ENCODE results near the gene TTLL3. TPM values are rescaled to one million over a fixed set of nuclear protein-coding genes. Genes with fewer than 3 reads are reported as not detected.

Gene TTLL3
- polyA plus RNA-seq, 1 donor from 2014 or later: 47.6 TPM

DNA sequence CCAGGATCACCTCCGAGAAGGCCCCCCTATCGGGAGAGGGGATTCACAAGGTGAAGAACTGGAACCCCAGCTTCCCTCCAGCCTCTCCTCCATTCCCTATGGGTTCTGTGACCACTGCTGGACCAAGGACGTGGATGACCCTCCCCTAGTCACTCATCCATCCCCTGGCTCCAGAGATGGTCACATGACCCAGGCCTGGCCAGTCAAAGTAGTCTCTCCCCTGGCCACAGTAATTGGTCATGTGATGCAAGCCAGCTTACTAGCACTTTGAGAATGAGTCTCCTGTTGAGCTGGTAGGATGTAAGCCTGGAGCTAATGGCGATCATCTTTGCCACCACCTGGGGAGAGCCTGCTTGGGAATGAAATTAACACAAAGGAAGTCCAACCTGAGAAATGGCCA is 44.2 kb upstream of the TTLL3 start:
- Histone ChIP-seq H3K27ac (ENCODE audit: low read length) (no peak overlapping the region), H3F3A (ENCODE audit: insufficient read depth, low read length, poor library complexity, severe bottlenecking) (no peaks in the 10 kb centered on the region), H4K20me1 (ENCODE audit: insufficient read depth) (no peaks in the 10 kb centered on the region), H3K79me2 (replicated peaks; ENCODE audit: insufficient read depth, low read length) (no peaks in the 10 kb centered on the region), H3K9me2 (ENCODE audit: insufficient read depth, low read length) (no peaks in the 10 kb centered on the region), H3K36me3 (ENCODE audit: insufficient read depth, low read length) (no peaks in the 10 kb centered on the region), H2AFZ (ENCODE audit: low read depth, low read length) (no peak overlapping the region), H3K9ac (ENCODE audit: low read length) (no peak overlapping the region), H3K4me3 (ENCODE audit: low read length) (no peak overlapping the region), H3K9me3 (ENCODE audit: low read length) (no peaks in the 10 kb centered on the region), H3K27me3 (ENCODE audit: insufficient read depth, low read depth, low read length) (no peaks in the 10 kb centered on the region), H3K4me2 (ENCODE audit: low read length) (no peak overlapping the region)
- TF ChIP-seq POLR2AphosphoS5 (IDR thresholded peaks at IDR 0.05) (peak; percentile 8), MXI1 (conservative IDR thresholded peaks at IDR 0.05; ENCODE audit: poor library complexity, severe bottlenecking) (no peak), EZH2 (IDR thresholded peaks at IDR 0.05; ENCODE audit: borderline replicate concordance, insufficient read depth, low read length, poor library complexity, severe bottlenecking) (no peak), SMC3 (conservative IDR thresholded peaks at IDR 0.05; ENCODE audit: poor library complexity) (no peak), RAD21 (conservative IDR thresholded peaks at IDR 0.05) (no peak), EP300 (conservative IDR thresholded peaks at IDR 0.05; ENCODE audit: poor library complexity, severe bottlenecking) (no peak)
- TF ChIP-seq, protein P1, sequence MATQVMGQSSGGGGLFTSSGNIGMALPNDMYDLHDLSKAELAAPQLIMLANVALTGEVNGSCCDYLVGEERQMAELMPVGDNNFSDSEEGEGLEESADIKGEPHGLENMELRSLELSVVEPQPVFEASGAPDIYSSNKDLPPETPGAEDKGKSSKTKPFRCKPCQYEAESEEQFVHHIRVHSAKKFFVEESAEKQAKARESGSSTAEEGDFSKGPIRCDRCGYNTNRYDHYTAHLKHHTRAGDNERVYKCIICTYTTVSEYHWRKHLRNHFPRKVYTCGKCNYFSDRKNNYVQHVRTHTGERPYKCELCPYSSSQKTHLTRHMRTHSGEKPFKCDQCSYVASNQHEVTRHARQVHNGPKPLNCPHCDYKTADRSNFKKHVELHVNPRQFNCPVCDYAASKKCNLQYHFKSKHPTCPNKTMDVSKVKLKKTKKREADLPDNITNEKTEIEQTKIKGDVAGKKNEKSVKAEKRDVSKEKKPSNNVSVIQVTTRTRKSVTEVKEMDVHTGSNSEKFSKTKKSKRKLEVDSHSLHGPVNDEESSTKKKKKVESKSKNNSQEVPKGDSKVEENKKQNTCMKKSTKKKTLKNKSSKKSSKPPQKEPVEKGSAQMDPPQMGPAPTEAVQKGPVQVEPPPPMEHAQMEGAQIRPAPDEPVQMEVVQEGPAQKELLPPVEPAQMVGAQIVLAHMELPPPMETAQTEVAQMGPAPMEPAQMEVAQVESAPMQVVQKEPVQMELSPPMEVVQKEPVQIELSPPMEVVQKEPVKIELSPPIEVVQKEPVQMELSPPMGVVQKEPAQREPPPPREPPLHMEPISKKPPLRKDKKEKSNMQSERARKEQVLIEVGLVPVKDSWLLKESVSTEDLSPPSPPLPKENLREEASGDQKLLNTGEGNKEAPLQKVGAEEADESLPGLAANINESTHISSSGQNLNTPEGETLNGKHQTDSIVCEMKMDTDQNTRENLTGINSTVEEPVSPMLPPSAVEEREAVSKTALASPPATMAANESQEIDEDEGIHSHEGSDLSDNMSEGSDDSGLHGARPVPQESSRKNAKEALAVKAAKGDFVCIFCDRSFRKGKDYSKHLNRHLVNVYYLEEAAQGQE (IDR thresholded peaks at IDR 0.05; ENCODE audit: borderline replicate concordance): no peak

DNA sequence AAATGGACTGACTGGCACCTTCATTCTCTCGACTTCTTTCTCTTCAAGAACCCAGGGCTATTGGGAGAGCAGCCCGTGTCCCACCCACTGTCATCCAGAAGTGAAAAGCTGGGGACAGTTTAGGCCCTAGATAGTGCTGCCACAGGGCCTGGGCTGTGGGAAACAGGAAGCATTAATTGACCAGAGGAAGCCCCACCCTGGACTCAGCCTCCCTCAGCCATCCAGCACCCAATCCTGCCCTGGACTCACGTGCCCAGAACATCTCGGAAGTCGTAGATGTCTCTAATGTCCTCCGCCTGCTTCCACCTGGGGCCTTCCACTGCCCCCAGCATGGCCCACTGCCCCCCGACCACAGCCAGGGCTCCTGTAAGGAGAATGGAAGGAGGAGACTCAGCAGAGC is 42.6 kb upstream of the TTLL3 start:
- Histone ChIP-seq H4K20me1 (ENCODE audit: insufficient read depth) (no peaks in the 10 kb centered on the region), H3K27me3 (ENCODE audit: insufficient read depth, low read depth, low read length) (no peaks in the 10 kb centered on the region), H3K79me2 (replicated peaks; ENCODE audit: insufficient read depth, low read length) (no peaks in the 10 kb centered on the region), H3K4me3 (ENCODE audit: low read length) (no peak overlapping the region), H3K9me3 (ENCODE audit: low read length) (no peaks in the 10 kb centered on the region), H3F3A (ENCODE audit: insufficient read depth, low read length, poor library complexity, severe bottlenecking) (no peaks in the 10 kb centered on the region), H3K4me2 (ENCODE audit: low read length) (no peak overlapping the region), H2AFZ (ENCODE audit: low read depth, low read length) (no peak overlapping the region), H3K9me2 (ENCODE audit: insufficient read depth, low read length) (no peaks in the 10 kb centered on the region), H3K9ac (ENCODE audit: low read length) (no peak overlapping the region), H3K36me3 (ENCODE audit: insufficient read depth, low read length) (no peaks in the 10 kb centered on the region), H3K27ac (ENCODE audit: low read length) (no peak overlapping the region)
- TF ChIP-seq, protein P1 (IDR thresholded peaks at IDR 0.05; ENCODE audit: borderline replicate concordance): no peak
- TF ChIP-seq SMC3 (conservative IDR thresholded peaks at IDR 0.05; ENCODE audit: poor library complexity) (no peak), EZH2 (IDR thresholded peaks at IDR 0.05; ENCODE audit: borderline replicate concordance, insufficient read depth, low read length, poor library complexity, severe bottlenecking) (no peak), TAF1 (IDR thresholded peaks at IDR 0.05; ENCODE audit: low read depth) (no peak), EP300 (conservative IDR thresholded peaks at IDR 0.05; ENCODE audit: poor library complexity, severe bottlenecking) (no peak), MXI1 (conservative IDR thresholded peaks at IDR 0.05; ENCODE audit: poor library complexity, severe bottlenecking) (no peak), RAD21 (conservative IDR thresholded peaks at IDR 0.05) (no peak), POLR2AphosphoS5 (IDR thresholded peaks at IDR 0.05) (no peak)
- TF ChIP-seq, protein P2, sequence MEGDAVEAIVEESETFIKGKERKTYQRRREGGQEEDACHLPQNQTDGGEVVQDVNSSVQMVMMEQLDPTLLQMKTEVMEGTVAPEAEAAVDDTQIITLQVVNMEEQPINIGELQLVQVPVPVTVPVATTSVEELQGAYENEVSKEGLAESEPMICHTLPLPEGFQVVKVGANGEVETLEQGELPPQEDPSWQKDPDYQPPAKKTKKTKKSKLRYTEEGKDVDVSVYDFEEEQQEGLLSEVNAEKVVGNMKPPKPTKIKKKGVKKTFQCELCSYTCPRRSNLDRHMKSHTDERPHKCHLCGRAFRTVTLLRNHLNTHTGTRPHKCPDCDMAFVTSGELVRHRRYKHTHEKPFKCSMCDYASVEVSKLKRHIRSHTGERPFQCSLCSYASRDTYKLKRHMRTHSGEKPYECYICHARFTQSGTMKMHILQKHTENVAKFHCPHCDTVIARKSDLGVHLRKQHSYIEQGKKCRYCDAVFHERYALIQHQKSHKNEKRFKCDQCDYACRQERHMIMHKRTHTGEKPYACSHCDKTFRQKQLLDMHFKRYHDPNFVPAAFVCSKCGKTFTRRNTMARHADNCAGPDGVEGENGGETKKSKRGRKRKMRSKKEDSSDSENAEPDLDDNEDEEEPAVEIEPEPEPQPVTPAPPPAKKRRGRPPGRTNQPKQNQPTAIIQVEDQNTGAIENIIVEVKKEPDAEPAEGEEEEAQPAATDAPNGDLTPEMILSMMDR (IDR thresholded peaks at IDR 0.05; ENCODE audit: poor library complexity, severe bottlenecking): no peak
